Measurements from ENCODE around the gene IFNA2. TPM values are rescaled to one million over a fixed set of nuclear protein-coding genes. Genes with fewer than 3 reads are reported as not detected.
"Not testable (repeated sequence)": the region's sequence is repeated elsewhere in the genome, so short reads cannot be mapped to it uniquely, and the experiment has no call there.

Gene IFNA2
- total and polyA plus RNA-seq, 2 of the 4 experiments (the other 2 are of a cell fraction), result not detected

GRCh38 chr9:21367957-21368356 is 17.2 kb downstream of the IFNA2 start, which contains the start of gene IFNA13:
IFNA13 (minus strand) TSS chr9:21368057; CDS start chr9:21368010, 47 bp downstream.
- Histone ChIP-seq H3K56ac (ENCODE audit: extremely low read depth, insufficient read depth, low read length) (no peak within 1 kb of the TSS), H3K27me3 (ENCODE audit: control insufficient read depth, insufficient read depth, low read length) (peaks cover 8% of the 10 kb centered on the region), H2AK5ac (ENCODE audit: low read depth, low read length) (no peak within 1 kb of the TSS), H2BK5ac (ENCODE audit: low read depth, low read length, poor library complexity, severe bottlenecking) (no peak within 1 kb of the TSS), H3K36me3 (ENCODE audit: control insufficient read depth, insufficient read depth, low read length) (no peaks in the 10 kb centered on the region), H3K4ac (ENCODE audit: low read depth, low read length) (no peak within 1 kb of the TSS), H4K8ac (ENCODE audit: low read depth in 2 of 2, low read length in 2 of 2) (no peak within 1 kb of the TSS), H2BK15ac (ENCODE audit: low read depth, low read length) (no peak within 1 kb of the TSS), H4K5ac (ENCODE audit: low read depth, low read length) (no peak within 1 kb of the TSS), H3K4me3 (ENCODE audit: insufficient read depth, low read depth, low read length) (no peak within 1 kb of the TSS), H3K9me3 (ENCODE audit: control insufficient read depth, insufficient read depth, low read length) (no peaks in the 10 kb centered on the region), H4K20me1 (ENCODE audit: insufficient read depth, low read length) (no peaks in the 10 kb centered on the region), H3K23ac (ENCODE audit: low read depth, low read length) (no peak within 1 kb of the TSS), H3K4me1 (ENCODE audit: control insufficient read depth, insufficient read depth, low read length) (no peaks in the 10 kb centered on the region), H3K18ac (ENCODE audit: low read depth, low read length) (no peak within 1 kb of the TSS), H2AK9ac (replicated peaks; ENCODE audit: low read depth, low read length, poor library complexity) (no peak within 1 kb of the TSS), H4K91ac (ENCODE audit: insufficient read depth, low read depth, low read length) (no peak within 1 kb of the TSS), H2BK120ac (ENCODE audit: low read depth, low read length) (no peak within 1 kb of the TSS), H3K14ac (replicated peaks; ENCODE audit: low read depth, low read length) (no peak within 1 kb of the TSS), H2AFZ (replicated peaks; ENCODE audit: low read length, poor library complexity) (no peak within 1 kb of the TSS), H3K79me1 (ENCODE audit: low read depth in 1 of 2, low read length in 2 of 2) (no peaks in the 10 kb centered on the region), H3K9me1 (ENCODE audit: insufficient read depth, low read length) (no peaks in the 10 kb centered on the region), H3K9ac (ENCODE audit: low read depth, low read length) (no peak within 1 kb of the TSS), H2BK20ac (ENCODE audit: low read depth, low read length) (no peak within 1 kb of the TSS), H3K27ac (ENCODE audit: insufficient read depth, low read length) (no peak within 1 kb of the TSS), H3K4me2 (ENCODE audit: low read depth, low read length) (no peak within 1 kb of the TSS)
- no peak for DNase-seq
- TF ChIP-seq MXI1 (IDR thresholded peaks at IDR 0.05; ENCODE audit: borderline replicate concordance, low read depth, low read length), result no peak
- CTCF ChIA-PET, result no interaction called here
- in situ Hi-C loops (cut with MboI; ENCODE audit: low sequenced_read_pairs) (no loop called here), dilution Hi-C loops (cut with HindIII; ENCODE audit: low sequenced_read_pairs, unreplicated experiment) (no loop called here), intact Hi-C loops (cut with micrococcal nuclease) (no loop called here)
- no CpG with 5 or more reads among the region's 3 CpGs for WGBS, 2 experiments (ENCODE audit: extremely low coverage in 2 of 2, insufficient read length in 1 of 2)
- no peak for ATAC-seq (ENCODE audit: low read depth)
- BruUV-seq (replicated peaks), result no TSS peak
- POLR2A ChIA-PET (ENCODE audit: unreplicated experiment), result no interaction called here

DNA sequence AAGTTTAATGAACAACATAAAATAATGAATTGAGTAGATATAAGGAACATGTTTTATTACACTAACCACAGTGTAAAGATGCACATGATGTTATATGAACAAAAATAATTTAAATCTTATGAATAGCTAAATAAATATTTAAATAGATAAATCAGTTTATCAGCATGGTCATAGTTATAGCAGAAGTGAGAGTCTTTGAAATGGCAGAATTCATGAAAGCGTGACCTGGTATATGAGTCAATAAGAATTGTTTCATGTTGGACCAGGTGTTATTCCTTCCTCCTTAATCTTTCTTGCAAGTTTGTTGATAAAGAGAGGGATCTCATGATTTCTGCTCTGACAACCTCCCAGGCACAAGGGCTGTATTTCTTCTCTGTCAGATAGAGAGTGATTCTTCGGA is 18.0 kb downstream of the IFNA2 start:
- H2BK5ac ChIP-seq (ENCODE audit: low read depth, low read length, poor library complexity, severe bottlenecking); H3K79me1 ChIP-seq (ENCODE audit: low read depth in 1 of 2, low read length in 2 of 2); DNase-seq; H3K14ac ChIP-seq (replicated peaks; ENCODE audit: low read depth, low read length); H4K91ac ChIP-seq (ENCODE audit: insufficient read depth, low read depth, low read length); H4K20me1 ChIP-seq (ENCODE audit: insufficient read depth, low read length); CTCF ChIA-PET; H3K23ac ChIP-seq (ENCODE audit: low read depth, low read length); H3K9me1 ChIP-seq (ENCODE audit: insufficient read depth, low read length); H2BK15ac ChIP-seq (ENCODE audit: low read depth, low read length); H3K4me1 ChIP-seq (ENCODE audit: control insufficient read depth, insufficient read depth, low read length); H3K27me3 ChIP-seq (ENCODE audit: control insufficient read depth, insufficient read depth, low read length); H3K9ac ChIP-seq (ENCODE audit: low read depth, low read length); H2BK120ac ChIP-seq (ENCODE audit: low read depth, low read length); intact Hi-C loops (cut with micrococcal nuclease); POLR2A ChIA-PET (ENCODE audit: unreplicated experiment); ATAC-seq (ENCODE audit: low read depth); H3K18ac ChIP-seq (ENCODE audit: low read depth, low read length); H4K5ac ChIP-seq (ENCODE audit: low read depth, low read length); H3K4me3 ChIP-seq (ENCODE audit: insufficient read depth, low read depth, low read length); H3K9me3 ChIP-seq (ENCODE audit: control insufficient read depth, insufficient read depth, low read length); H2AFZ ChIP-seq (replicated peaks; ENCODE audit: low read length, poor library complexity); in situ Hi-C loops (cut with MboI; ENCODE audit: low sequenced_read_pairs); BruUV-seq (replicated peaks); H3K4me2 ChIP-seq (ENCODE audit: low read depth, low read length); dilution Hi-C loops (cut with HindIII; ENCODE audit: low sequenced_read_pairs, unreplicated experiment); H3K4ac ChIP-seq (ENCODE audit: low read depth, low read length); H2AK5ac ChIP-seq (ENCODE audit: low read depth, low read length); H3K36me3 ChIP-seq (ENCODE audit: control insufficient read depth, insufficient read depth, low read length); H3K27ac ChIP-seq (ENCODE audit: insufficient read depth, low read length); H2BK20ac ChIP-seq (ENCODE audit: low read depth, low read length); H2AK9ac ChIP-seq (replicated peaks; ENCODE audit: low read depth, low read length, poor library complexity); H4K8ac ChIP-seq (ENCODE audit: low read depth in 2 of 2, low read length in 2 of 2); H3K56ac ChIP-seq (ENCODE audit: extremely low read depth, insufficient read depth, low read length): not testable (repeated sequence)
- whole genome bisulfite sequencing, 2 experiments (ENCODE audit: extremely low coverage in 2 of 2, insufficient read length in 1 of 2), result no CpG with 5 or more reads among the region's 2 CpGs
